ENCODE results near the gene STUM. TPM values are rescaled to one million over a fixed set of nuclear protein-coding genes. Genes with fewer than 3 reads are reported as not detected.

Gene STUM
- total RNA-seq, 1 donor from 2014 or later = not detected

DNA sequence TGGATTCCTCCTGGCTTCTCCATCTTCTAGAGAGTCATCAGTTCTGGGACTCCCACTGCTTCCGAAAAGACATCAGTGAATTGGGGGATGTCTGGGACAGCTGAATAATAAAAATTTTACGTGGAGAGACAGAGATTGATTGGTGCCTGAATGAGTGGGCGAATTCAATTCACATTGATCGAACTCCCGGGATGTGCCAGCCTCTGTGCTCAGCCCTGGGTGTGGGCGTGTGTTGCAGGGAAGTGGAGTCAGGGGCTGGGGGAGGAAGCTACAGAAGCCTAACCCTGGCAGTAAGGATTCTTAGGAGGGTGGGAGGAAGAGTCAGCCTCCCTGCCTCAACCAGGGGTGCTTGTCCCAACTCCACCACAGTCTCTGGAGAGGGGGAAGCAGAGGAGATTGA lies 18.0 kb upstream of the STUM start:
- Histone ChIP-seq H3K4me2 (no peak overlapping the region), H3K27me3 (no peaks in the 10 kb centered on the region), H3K27ac (no peak overlapping the region), H3K9me3 (ENCODE audit: low read depth) (no peaks in the 10 kb centered on the region), H2AFZ (replicated peaks) (no peak overlapping the region), H3K79me2 (ENCODE audit: low read depth) (no peaks in the 10 kb centered on the region), H3K36me3 (no peaks in the 10 kb centered on the region), H3K4me1 (peaks cover 11% of the 10 kb centered on the region), H3K9ac (no peak overlapping the region), H3K4me3 (no peak overlapping the region), H4K20me1 (ENCODE audit: low read depth) (no peaks in the 10 kb centered on the region), H3F3A (ENCODE audit: low read depth) (no peaks in the 10 kb centered on the region)
- TF ChIP-seq EZH2 (IDR thresholded peaks at IDR 0.05) (no peak), EZH2phosphoT487 (IDR thresholded peaks at IDR 0.05) (no peak)
- TF ChIP-seq, protein P1, sequence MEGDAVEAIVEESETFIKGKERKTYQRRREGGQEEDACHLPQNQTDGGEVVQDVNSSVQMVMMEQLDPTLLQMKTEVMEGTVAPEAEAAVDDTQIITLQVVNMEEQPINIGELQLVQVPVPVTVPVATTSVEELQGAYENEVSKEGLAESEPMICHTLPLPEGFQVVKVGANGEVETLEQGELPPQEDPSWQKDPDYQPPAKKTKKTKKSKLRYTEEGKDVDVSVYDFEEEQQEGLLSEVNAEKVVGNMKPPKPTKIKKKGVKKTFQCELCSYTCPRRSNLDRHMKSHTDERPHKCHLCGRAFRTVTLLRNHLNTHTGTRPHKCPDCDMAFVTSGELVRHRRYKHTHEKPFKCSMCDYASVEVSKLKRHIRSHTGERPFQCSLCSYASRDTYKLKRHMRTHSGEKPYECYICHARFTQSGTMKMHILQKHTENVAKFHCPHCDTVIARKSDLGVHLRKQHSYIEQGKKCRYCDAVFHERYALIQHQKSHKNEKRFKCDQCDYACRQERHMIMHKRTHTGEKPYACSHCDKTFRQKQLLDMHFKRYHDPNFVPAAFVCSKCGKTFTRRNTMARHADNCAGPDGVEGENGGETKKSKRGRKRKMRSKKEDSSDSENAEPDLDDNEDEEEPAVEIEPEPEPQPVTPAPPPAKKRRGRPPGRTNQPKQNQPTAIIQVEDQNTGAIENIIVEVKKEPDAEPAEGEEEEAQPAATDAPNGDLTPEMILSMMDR (IDR thresholded peaks at IDR 0.05) = no peak
- H3K9me3 Mint-ChIP-seq = no peaks in the 10 kb centered on the region
- H3K27me3 Mint-ChIP-seq (ENCODE audit: insufficient read depth, low read depth) = peaks cover 12% of the 10 kb centered on the region
- peaks cover 2% of the 10 kb centered on the region for H3K4me1 Mint-ChIP-seq
- H3K4me3 Mint-ChIP-seq = no peak overlapping the region
- no peak for DNase-seq (ENCODE audit: low spot score)
- H3K27ac Mint-ChIP-seq = no peak overlapping the region
- H3K36me3 Mint-ChIP-seq = no peaks in the 10 kb centered on the region

- no peaks in the 10 kb centered on the region for H3K79me2 ChIP-seq (ENCODE audit: low read depth)
- no peak overlapping the region for H3K9ac ChIP-seq
- H3K36me3 ChIP-seq = no peaks in the 10 kb centered on the region
- TF ChIP-seq EZH2 (IDR thresholded peaks at IDR 0.05) (no peak), EZH2phosphoT487 (IDR thresholded peaks at IDR 0.05) (no peak)
- TF ChIP-seq, protein P1 (IDR thresholded peaks at IDR 0.05) = no peak
- peaks cover 10% of the 10 kb centered on the region for H3K27me3 Mint-ChIP-seq (ENCODE audit: insufficient read depth, low read depth)
- H3K4me1 ChIP-seq = peaks cover 11% of the 10 kb centered on the region
- H2AFZ ChIP-seq (replicated peaks) = no peak overlapping the region
- no peak overlapping the region for H3K4me3 Mint-ChIP-seq
- no peaks in the 10 kb centered on the region for H3F3A ChIP-seq (ENCODE audit: low read depth)
- no peak overlapping the region for H3K4me2 ChIP-seq
- H4K20me1 ChIP-seq (ENCODE audit: low read depth) = no peaks in the 10 kb centered on the region
- H3K4me1 Mint-ChIP-seq = no peaks in the 10 kb centered on the region
- H3K27ac Mint-ChIP-seq = no peak overlapping the region
- no peak overlapping the region for H3K27ac ChIP-seq
- H3K9me3 ChIP-seq (ENCODE audit: low read depth) = no peaks in the 10 kb centered on the region
- H3K4me3 ChIP-seq = no peak overlapping the region
- H3K36me3 Mint-ChIP-seq = no peaks in the 10 kb centered on the region
- no peaks in the 10 kb centered on the region for H3K9me3 Mint-ChIP-seq
- H3K27me3 ChIP-seq = no peaks in the 10 kb centered on the region
- DNase-seq (ENCODE audit: low spot score) = no peak
Measured at GRCh38 chr1:226531360-226532093, 17.0 kb upstream of the STUM start.

GRCh38 chr1:226532553-226532952 lies 16.0 kb upstream of the STUM start:
- no peaks in the 10 kb centered on the region for H4K20me1 ChIP-seq (ENCODE audit: low read depth)
- H3K4me2 ChIP-seq = peak overlapping the region; percentile 2
- no peak overlapping the region for H3K27ac ChIP-seq
- H3K79me2 ChIP-seq (ENCODE audit: low read depth) = no peaks in the 10 kb centered on the region
- no peak overlapping the region for H3K4me3 ChIP-seq
- peaks cover 11% of the 10 kb centered on the region for H3K4me1 ChIP-seq
- H3F3A ChIP-seq (ENCODE audit: low read depth) = no peaks in the 10 kb centered on the region
- no peak overlapping the region for H3K27ac Mint-ChIP-seq
- H2AFZ ChIP-seq (replicated peaks) = no peak overlapping the region
- H3K4me3 Mint-ChIP-seq = no peak overlapping the region
- no peaks in the 10 kb centered on the region for H3K9me3 ChIP-seq (ENCODE audit: low read depth)
- TF ChIP-seq EZH2 (IDR thresholded peaks at IDR 0.05) (no peak), EZH2phosphoT487 (IDR thresholded peaks at IDR 0.05) (no peak)
- TF ChIP-seq, protein P1 (IDR thresholded peaks at IDR 0.05) = no peak
- H3K4me1 Mint-ChIP-seq = no peaks in the 10 kb centered on the region
- H3K9me3 Mint-ChIP-seq = no peaks in the 10 kb centered on the region
- H3K9ac ChIP-seq = no peak overlapping the region
- H3K36me3 Mint-ChIP-seq = no peaks in the 10 kb centered on the region
- DNase-seq (ENCODE audit: low spot score) = peak; percentile 76
- H3K36me3 ChIP-seq = no peaks in the 10 kb centered on the region
- H3K27me3 ChIP-seq = no peaks in the 10 kb centered on the region
- peaks cover 7% of the 10 kb centered on the region for H3K27me3 Mint-ChIP-seq (ENCODE audit: insufficient read depth, low read depth)

Measured in neural progenitor cell (in vitro differentiated cells).